Measurements from ENCODE around the gene TLX3. TPM values are rescaled to one million over a fixed set of nuclear protein-coding genes. Genes with fewer than 3 reads are reported as not detected.

Gene TLX3
- total and polyA plus RNA-seq, 2 of the 4 experiments (the other 2 are of a cell fraction), result not detected

DNA sequence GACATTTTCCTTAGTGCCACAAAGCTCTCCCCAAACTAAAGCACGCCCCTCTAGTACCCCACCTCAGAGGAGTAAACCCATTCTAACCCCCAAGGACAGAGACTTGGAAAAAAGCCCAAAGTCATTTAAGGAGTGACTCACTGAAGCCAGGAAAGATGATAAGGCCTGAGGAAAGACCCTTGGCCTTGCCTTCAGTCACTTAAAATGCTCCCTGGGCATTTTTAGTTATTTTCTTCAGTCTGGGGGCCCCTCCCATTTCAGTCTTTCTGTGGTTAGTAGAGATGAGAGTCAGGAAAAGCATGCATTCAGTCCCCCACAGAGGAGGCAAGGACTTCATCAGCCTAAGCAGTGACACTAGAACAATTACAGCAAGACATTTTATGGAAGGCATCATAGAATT lies 13.7 kb upstream of the TLX3 start:
- ATAC-seq (ENCODE audit: low read depth) (peak; percentile 63), DNase-seq (peak; percentile 24)
- in situ Hi-C loops (cut with MboI; ENCODE audit: low sequenced_read_pairs), result no loop called here
- 67% methylated on average over 1 of the region's 1 CpG; no CpG with 5 or more reads in 1 of the 2 experiments for WGBS, 2 experiments (ENCODE audit: extremely low coverage in 2 of 2, insufficient read length in 1 of 2)
- Histone ChIP-seq H3K4ac (ENCODE audit: low read depth, low read length) (no peak overlapping the region), H3K18ac (ENCODE audit: low read depth, low read length) (no peak overlapping the region), H3K9me3 (ENCODE audit: control insufficient read depth, insufficient read depth, low read length) (no peaks in the 10 kb centered on the region), H3K4me2 (ENCODE audit: low read depth, low read length) (no peak overlapping the region), H2BK15ac (ENCODE audit: low read depth, low read length) (no peak overlapping the region), H3K4me3 (ENCODE audit: insufficient read depth, low read depth, low read length) (no peak overlapping the region), H3K27me3 (ENCODE audit: control insufficient read depth, insufficient read depth, low read length) (no peaks in the 10 kb centered on the region), H3K79me1 (ENCODE audit: low read depth in 1 of 2, low read length in 2 of 2) (no peaks in the 10 kb centered on the region), H4K8ac (ENCODE audit: low read depth in 2 of 2, low read length in 2 of 2) (no peak overlapping the region), H2AK9ac (replicated peaks; ENCODE audit: low read depth, low read length, poor library complexity) (no peak overlapping the region), H2BK120ac (ENCODE audit: low read depth, low read length) (no peak overlapping the region), H4K91ac (ENCODE audit: insufficient read depth, low read depth, low read length) (no peak overlapping the region), H3K23ac (ENCODE audit: low read depth, low read length) (no peak overlapping the region), H3K9me1 (ENCODE audit: insufficient read depth, low read length) (0 out of 2 replicates have a peak, but pooled peaks cover 3% of the 10 kb centered on the region), H3K56ac (ENCODE audit: extremely low read depth, insufficient read depth, low read length) (no peak overlapping the region), H3K27ac (ENCODE audit: insufficient read depth, low read length) (no peak overlapping the region), H4K5ac (ENCODE audit: low read depth, low read length) (no peak overlapping the region), H3K4me1 (ENCODE audit: control insufficient read depth, insufficient read depth, low read length) (peaks cover 8% of the 10 kb centered on the region), H3K36me3 (ENCODE audit: control insufficient read depth, insufficient read depth, low read length) (peaks cover 4% of the 10 kb centered on the region; the same call in 1 of the 2 replicates), H2BK20ac (ENCODE audit: low read depth, low read length) (no peak overlapping the region), H2BK5ac (ENCODE audit: low read depth, low read length, poor library complexity, severe bottlenecking) (no peak overlapping the region), H2AK5ac (ENCODE audit: low read depth, low read length) (no peak overlapping the region), H3K9ac (ENCODE audit: low read depth, low read length) (no peak overlapping the region), H4K20me1 (ENCODE audit: insufficient read depth, low read length) (no peaks in the 10 kb centered on the region), H2AFZ (replicated peaks; ENCODE audit: low read length, poor library complexity) (no peak overlapping the region), H3K14ac (replicated peaks; ENCODE audit: low read depth, low read length) (no peak overlapping the region)
- dilution Hi-C loops (cut with HindIII; ENCODE audit: low sequenced_read_pairs, unreplicated experiment), result no loop called here
- ChIA-PET POLR2A (ENCODE audit: unreplicated experiment) (no interaction called here), CTCF (no interaction called here)
- no TSS peak for BruUV-seq (replicated peaks)
- intact Hi-C loops (cut with micrococcal nuclease), result no loop called here
- TF ChIP-seq MAZ (IDR thresholded peaks at IDR 0.05; ENCODE audit: borderline replicate concordance, low read depth, low read length) (no peak), CHD1 (IDR thresholded peaks at IDR 0.05; ENCODE audit: low read depth, low read length) (no peak), POLR2A (IDR thresholded peaks at IDR 0.05; ENCODE audit: low read depth, low read length) (no peak), BHLHE40 (IDR thresholded peaks at IDR 0.05; ENCODE audit: low read depth, low read length) (no peak), RAD21 (IDR thresholded peaks at IDR 0.05; ENCODE audit: low read length) (no peak), NFE2L2 (IDR thresholded peaks at IDR 0.05; ENCODE audit: low read depth, low read length) (no peak), FOS (IDR thresholded peaks at IDR 0.05; ENCODE audit: low read depth, low read length) (no peak)
